ENCODE measurements around the gene EGR4.

EGR4 gene

GRCh38 chr2:73297151-73297559 is 3.8 kb upstream of the EGR4 start:
- DNase-seq (ENCODE audit: low read depth), result no peak
- no peak overlapping the region for H3K4me3 ChIP-seq (replicated peaks; ENCODE audit: low read depth, low read length)
- no peak for TF ChIP-seq CTCF (IDR thresholded peaks at IDR 0.05; ENCODE audit: low read length, missing control alignments)

GRCh38 chr2:73295751-73296400 is 2.5 kb upstream of the EGR4 start:
- TF ChIP-seq CTCF (IDR thresholded peaks at IDR 0.05; ENCODE audit: low read length, missing control alignments), result no peak
- no peak overlapping the region for H3K4me3 ChIP-seq (replicated peaks; ENCODE audit: low read depth, low read length)
- no peak for DNase-seq (ENCODE audit: low read depth)

GRCh38 chr2:73294239-73294638 is 891 bp upstream of the EGR4 start:
- DNase-seq (ENCODE audit: low read depth), result no peak
- TF ChIP-seq CTCF (IDR thresholded peaks at IDR 0.05; ENCODE audit: low read length, missing control alignments), result no peak
- H3K4me3 ChIP-seq (replicated peaks; ENCODE audit: low read depth, low read length), result no peak overlapping the region

GRCh38 chr2:73292906-73293533 is 328 bp downstream of the EGR4 start:
- no peak for TF ChIP-seq CTCF (IDR thresholded peaks at IDR 0.05; ENCODE audit: low read length, missing control alignments)
- peak overlapping the region; percentile 45 for H3K4me3 ChIP-seq (replicated peaks; ENCODE audit: low read depth, low read length)
- DNase-seq (ENCODE audit: low read depth), result no peak

- no peak overlapping the region for H3K4me3 ChIP-seq (replicated peaks; ENCODE audit: low read depth, low read length)
- TF ChIP-seq CTCF (IDR thresholded peaks at IDR 0.05; ENCODE audit: low read length, missing control alignments), result no peak
- no peak for DNase-seq (ENCODE audit: low read depth)
These were observed 937 bp downstream of the EGR4 start for GRCh38 chr2:73292316-73292905.

- no peak for TF ChIP-seq CTCF (IDR thresholded peaks at IDR 0.05; ENCODE audit: low read length, missing control alignments)
- no peak for DNase-seq (ENCODE audit: low read depth)
- peak overlapping the region; percentile 10 for H3K4me3 ChIP-seq (replicated peaks; ENCODE audit: low read depth, low read length)
These were observed 1.7 kb downstream of the EGR4 start for GRCh38 chr2:73291461-73292315.
